HG03025 (cell line): ENCODE measurements around the gene PKLR.
A peak's percentile ranks its signal among the peaks of the same experiment; 100 is the strongest.
"Not testable (repeated sequence)": the region's sequence is repeated elsewhere in the genome, so short reads cannot be mapped to it uniquely, and the experiment has no call there.

Experiments
- ATAC-seq: cut with Tn5 transposase; IDR thresholded peaks from one replicate; pipeline ENCODE4 v1.9.1; 2021; ENCODE audit warnings: mild to moderate bottlenecking, moderate library complexity; ENCODE audit not compliant: unreplicated experiment, low FRiP score

Gene PKLR

DNA sequence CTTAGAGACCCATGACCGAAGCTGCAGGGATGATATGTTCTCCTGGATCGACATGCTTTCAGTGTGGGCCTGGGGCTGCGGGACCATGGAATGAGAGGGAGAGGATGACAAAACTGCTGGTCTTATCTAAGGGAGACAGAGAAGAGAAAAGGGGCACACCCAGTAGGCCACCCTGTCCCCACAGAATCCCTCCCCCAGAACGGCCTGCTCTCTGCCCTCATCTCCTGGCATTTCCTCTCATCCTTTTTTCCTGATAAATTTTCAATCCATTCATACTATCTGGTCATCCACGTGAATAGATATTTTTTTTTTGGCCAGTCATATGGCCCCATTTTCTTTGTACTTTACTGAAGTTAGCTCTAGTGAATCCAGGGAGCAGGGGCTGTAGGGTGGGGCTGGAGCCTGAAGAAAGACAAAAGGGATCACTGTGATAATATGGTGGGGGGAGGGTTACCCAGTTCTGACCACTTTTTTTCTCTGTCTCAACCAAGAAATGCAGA is at the start of gene PKLR:
Gene PKLR, minus strand, starts transcription at position 97 of the 500 bp plus-strand sequence. Its CDS starts 43 bp downstream, at position 54.
- no peak for ATAC-seq

DNA sequence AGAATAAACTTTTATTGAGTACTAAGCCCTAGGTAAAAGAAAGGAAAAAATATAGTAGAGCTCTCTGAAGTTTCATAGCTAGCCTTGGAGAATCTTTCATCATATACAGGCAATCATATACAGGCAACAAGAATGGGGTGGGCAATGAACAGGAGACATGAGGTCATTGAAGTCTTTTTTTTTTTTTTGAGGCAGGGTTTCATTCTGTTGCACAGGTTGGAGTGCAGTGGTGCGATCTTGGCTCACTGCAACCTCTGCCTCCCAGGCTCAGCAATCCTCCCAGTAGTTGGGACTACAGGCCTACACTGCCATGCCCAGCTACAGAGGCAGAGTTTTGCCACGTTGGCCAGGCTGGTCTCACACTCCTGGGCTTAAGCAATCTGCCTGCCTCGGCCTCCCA is 41.6 kb upstream of the PKLR start:
- ATAC-seq: no peak

- no peak for ATAC-seq
Observed at GRCh38 chr1:155339515-155340097, 38.4 kb upstream of the PKLR start.

DNA sequence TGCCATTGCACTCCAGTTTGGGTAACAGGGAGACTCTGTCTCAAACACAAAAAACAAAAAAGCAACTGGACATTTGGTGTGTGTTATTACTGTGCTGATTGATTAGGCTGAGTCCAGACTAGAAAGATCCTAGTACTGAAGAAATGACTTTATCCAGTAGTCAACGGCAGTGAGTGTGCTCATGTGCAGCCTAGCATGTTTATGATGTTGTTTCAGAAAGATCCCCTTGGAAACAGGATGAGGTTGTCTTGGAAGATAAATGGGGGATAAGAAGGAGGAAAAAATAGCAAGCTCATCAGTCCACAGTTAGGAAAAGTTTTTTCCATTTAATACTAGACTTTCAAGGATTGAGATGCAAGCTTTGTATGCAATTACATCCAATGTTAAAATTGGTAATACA is 33.7 kb upstream of the PKLR start:
- no peak for ATAC-seq

- no peak for ATAC-seq
Observed at GRCh38 chr1:155329980-155330598, 28.9 kb upstream of the PKLR start.

- ATAC-seq: not testable (repeated sequence)
Observed at GRCh38 chr1:155328856-155329255, 27.6 kb upstream of the PKLR start.

GRCh38 chr1:155327981-155328380 is 26.7 kb upstream of the PKLR start:
- no peak for ATAC-seq

- ATAC-seq: no peak
Observed at GRCh38 chr1:155326631-155327037, 25.4 kb upstream of the PKLR start.

- ATAC-seq: no peak
Observed at GRCh38 chr1:155326020-155326526, 24.8 kb upstream of the PKLR start.

- no peak for ATAC-seq
Observed at GRCh38 chr1:155325603-155325893, 24.3 kb upstream of the PKLR start.

DNA sequence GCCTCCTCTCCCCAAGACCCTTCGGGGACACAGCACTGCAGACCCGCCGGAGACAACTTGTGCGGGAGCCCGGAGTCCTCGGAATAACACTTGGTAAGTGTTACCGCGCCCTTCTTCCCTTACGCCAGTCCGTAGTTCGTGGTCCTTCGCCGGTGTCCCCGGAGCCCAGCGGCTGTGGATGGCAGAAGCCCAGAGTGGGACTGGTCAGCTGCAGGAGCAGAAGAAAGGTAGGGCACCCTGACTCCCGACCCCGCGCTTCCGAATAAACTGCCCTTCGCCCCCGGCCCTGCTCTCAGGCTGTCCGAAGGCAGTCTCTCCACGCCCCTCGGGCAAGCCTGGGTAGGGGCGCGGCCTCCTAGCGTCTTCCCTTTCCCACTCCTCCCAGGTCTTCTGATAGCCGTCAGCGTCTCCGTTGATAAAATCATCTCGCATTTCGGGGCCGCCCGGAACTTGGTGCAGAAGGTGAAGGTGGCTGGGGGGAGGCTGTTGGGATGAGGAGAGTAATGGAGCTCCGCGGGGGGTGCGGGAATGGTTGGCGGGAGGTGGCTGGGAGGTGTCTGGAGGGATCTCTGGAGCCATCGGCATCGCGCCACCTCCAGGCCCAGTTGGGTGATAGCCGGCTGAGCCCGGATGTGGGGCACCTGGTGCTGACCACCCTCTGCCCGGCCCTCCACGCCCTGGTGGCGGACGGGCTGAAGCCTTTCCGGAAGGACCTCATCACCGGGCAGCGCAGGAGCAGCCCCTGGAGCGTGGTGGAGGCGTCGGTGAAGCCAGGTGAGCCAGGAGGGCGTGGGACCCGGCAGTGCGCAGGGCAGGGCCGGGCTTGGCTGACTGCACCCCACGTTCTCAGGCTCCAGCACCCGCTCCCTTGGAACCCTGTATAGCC is 23.7 kb upstream of the PKLR start:
- ATAC-seq: peak; percentile 2

GRCh38 chr1:155324037-155324716 is 22.9 kb upstream of the PKLR start:
- peak; percentile 51 for ATAC-seq

GRCh38 chr1:155323729-155324036 is 22.4 kb upstream of the PKLR start:
- ATAC-seq: peak; percentile 36

DNA sequence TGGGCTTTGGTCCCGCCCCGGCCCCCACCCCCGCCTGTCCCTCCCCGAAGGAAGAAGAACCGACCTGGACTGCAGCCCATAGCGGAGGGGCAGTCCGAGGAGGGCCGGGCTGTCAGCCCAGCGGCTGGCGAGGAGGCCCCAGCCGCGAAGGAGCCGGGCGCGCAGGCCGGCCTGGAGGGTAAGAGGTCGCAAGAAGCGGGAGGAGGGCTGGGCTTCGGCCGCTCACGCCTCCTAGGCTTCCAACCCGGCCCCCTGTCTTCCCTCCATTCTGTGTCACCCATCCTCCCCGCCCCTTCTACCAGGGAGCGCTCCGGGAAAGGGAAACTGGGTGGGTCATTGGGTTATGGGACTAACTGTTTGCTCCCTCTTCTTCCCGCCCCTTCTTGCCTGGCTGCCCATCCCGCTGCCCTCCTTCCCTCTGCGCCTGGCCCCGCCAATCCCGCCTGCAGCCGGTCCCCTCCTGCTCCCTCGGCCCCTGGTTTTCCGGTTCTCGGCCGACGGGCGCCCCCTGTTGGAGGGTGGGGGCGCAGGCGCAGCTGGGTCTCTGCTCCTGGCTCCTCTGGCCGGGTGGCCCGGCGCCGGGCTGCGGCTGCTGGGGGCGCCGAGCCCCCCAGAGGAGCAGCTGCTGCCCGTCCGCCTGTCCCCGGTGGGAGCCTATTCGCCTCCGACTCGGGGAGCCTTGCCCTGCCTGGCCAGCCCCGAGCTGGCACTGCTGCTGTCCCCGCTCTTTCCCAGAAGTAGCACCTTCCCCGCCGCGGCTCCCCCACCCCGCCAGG is 21.9 kb upstream of the PKLR start:
- peak; percentile 36 for ATAC-seq

DNA sequence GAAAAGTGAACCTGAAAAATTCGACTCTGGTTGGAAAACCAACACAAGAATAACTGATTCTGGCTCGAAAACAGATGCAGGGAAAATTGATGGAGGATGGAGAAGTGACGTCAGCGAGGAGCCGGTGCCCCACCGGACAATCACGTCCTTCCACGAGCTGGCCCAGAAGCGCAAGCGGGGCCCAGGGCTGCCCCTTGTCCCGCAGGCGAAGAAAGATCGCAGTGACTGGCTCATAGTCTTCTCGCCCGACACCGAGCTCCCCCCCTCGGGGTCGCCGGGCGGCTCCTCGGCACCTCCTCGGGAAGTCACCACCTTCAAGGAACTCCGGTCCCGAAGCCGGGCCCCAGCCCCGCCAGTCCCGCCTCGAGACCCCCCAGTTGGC is 21.3 kb upstream of the PKLR start:
- ATAC-seq: no peak

GRCh38 chr1:155321639-155322503 is 20.6 kb upstream of the PKLR start:
- ATAC-seq: no peak

DNA sequence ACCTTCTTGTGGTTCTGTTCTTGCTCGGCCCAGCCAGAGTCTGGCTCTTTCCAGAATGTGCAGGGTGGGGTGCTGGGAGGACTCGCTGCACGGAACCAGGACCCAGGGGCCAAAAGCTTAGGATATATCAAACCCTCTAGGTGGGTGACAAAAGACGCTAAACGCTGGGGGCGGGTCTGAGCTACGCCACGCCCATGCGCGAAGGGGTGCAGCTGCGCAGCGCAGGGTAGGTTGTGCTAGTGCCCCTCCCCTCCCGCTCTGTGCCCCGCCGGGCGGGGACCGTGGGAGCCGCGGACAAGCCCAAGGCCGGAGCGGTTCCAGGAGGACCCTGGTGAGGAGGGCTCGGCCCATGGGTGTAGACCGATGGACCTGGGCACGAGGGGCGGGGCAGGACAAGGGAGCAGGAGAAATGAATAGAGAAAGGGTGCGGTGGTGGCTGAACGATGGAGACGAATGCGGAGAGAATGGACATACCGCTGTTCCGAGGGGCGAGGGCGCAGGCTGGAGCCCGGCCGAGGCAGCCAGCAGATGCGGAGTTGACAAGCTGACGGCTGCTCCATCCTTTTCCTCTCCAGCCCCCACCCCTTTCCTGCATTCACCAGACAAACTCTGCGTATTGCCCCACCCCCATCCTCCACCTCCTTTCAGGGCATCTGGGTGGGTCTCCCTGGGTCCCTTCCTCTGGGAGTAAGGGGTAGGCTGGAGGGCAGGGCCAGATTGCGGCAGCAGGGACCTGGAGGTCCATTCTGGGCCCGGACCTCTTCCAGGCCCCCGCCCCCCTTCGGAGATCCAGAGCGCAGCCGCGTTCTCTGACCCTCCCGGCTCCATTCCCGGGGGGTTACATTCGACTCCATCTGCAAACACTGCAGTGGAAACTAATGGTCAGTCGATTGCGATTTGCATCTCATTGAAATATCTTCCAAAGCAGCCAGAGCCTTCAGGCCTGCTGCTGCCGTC is 19.7 kb upstream of the PKLR start, which contains the start of gene RUSC1:
Gene RUSC1, plus strand, starts transcription at position 234 of the 957 bp plus-strand sequence. CDS start 880 bp downstream, outside the sequence.
- no peak for ATAC-seq

DNA sequence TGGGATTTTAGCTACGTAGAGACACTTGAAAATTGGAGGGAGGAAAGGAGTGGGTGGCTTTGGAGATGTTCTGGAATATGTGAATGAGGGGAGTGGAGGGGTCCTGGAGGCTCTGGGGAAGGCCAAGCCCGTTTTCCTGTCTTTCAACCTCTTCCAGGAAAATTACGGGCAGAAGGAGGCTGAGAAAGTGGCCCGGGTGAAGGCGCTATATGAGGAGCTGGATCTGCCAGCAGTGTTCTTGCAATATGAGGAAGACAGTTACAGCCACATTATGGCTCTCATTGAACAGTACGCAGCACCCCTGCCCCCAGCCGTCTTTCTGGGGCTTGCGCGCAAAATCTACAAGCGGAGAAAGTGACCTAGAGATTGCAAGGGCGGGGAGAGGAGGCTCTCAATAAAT is 19.0 kb upstream of the PKLR start:
- ATAC-seq: no peak
